Tibial nerve (tissue), 3 donors: ENCODE measurements around the gene CCDC69.

Source experiments
- POLR2A ChIP-seq, 2 donors: fragments of 450-650 bp; IDR thresholded peaks; one replicate each; pipeline ENCODE4 v1.6.1; 2017; ENCODE audit warnings: antibody characterized with exemption in 2 of 2, mild to moderate bottlenecking in 2 of 2, moderate library complexity in 2 of 2
- TF ChIP-seq, protein P1 (sequence below), 5 experiments: fragments of 200-600 bp in 3 of 5; fragments of 450-650 bp in 2 of 5; sonication (generic) in 3 of 5; IDR thresholded peaks; one replicate each; pipeline ENCODE4 v1.5.1; 2016 to 2019; ENCODE audit warnings: antibody characterized with exemption in 5 of 5, mild to moderate bottlenecking in 3 of 5, moderate library complexity in 2 of 5

DNA sequence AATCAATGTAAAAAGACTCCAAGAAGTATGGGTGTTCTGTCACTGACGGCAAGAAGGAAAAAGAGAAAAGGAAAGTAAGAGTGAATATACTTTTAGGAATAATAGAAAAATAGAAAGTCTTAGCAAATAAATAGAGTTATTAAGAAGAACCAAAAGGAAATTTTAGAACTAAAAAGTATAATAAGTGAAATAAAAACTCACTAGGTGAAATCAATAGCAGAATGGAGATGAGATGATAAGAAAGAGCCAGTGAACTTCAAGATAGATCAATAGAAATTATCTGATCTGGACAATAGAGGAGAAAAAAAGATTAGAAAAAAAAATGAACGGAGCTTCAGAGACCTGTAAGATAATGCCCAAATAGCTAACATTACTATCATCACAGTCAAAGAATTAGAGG, 34.7 kb downstream of the CCDC69 start:
- TF ChIP-seq, protein P1, sequence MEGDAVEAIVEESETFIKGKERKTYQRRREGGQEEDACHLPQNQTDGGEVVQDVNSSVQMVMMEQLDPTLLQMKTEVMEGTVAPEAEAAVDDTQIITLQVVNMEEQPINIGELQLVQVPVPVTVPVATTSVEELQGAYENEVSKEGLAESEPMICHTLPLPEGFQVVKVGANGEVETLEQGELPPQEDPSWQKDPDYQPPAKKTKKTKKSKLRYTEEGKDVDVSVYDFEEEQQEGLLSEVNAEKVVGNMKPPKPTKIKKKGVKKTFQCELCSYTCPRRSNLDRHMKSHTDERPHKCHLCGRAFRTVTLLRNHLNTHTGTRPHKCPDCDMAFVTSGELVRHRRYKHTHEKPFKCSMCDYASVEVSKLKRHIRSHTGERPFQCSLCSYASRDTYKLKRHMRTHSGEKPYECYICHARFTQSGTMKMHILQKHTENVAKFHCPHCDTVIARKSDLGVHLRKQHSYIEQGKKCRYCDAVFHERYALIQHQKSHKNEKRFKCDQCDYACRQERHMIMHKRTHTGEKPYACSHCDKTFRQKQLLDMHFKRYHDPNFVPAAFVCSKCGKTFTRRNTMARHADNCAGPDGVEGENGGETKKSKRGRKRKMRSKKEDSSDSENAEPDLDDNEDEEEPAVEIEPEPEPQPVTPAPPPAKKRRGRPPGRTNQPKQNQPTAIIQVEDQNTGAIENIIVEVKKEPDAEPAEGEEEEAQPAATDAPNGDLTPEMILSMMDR (IDR thresholded peaks at IDR 0.05): no peak
- no peak for TF ChIP-seq POLR2A (IDR thresholded peaks at IDR 0.05)
